Omental fat pad (tissue), 4 donors: ENCODE measurements around the gene ANKMY1. TPM values are rescaled to one million over a fixed set of nuclear protein-coding genes. Genes with fewer than 3 reads are reported as not detected.

Source experiments
- ATAC-seq: fragments of 150-250 bp; one replicate; pipeline ENCODE4 v1.9.1; 2016; ENCODE audit warnings: mild to moderate bottlenecking, moderate library complexity; ENCODE audit not compliant: low FRiP score
- DNase-seq: peaks from one replicate; pipeline ENCODE4 v3.0.0-alpha.2; 2019; ENCODE audit warnings: low spot score
- total RNA-seq, 4 donors: library from RNA; depleted of rRNA; stranded (reverse); fragments of >200 nt; gene quantifications; one replicate each; pipeline ENCODE4 v1.1.0, GENCODE V29; 2016
- TF ChIP-seq, protein P1 (sequence below), 3 donors: fragments of 450-650 bp; IDR thresholded peaks; one replicate each; pipeline ENCODE4 v1.5.1; 2016 to 2017; ENCODE audit warnings: antibody characterized with exemption in 3 of 3, mild to moderate bottlenecking in 3 of 3, moderate library complexity in 2 of 3

Gene ANKMY1
- total RNA-seq, 4 donors from 2014 or later: 8.3 to 23.2 (median 16.7) TPM

DNA sequence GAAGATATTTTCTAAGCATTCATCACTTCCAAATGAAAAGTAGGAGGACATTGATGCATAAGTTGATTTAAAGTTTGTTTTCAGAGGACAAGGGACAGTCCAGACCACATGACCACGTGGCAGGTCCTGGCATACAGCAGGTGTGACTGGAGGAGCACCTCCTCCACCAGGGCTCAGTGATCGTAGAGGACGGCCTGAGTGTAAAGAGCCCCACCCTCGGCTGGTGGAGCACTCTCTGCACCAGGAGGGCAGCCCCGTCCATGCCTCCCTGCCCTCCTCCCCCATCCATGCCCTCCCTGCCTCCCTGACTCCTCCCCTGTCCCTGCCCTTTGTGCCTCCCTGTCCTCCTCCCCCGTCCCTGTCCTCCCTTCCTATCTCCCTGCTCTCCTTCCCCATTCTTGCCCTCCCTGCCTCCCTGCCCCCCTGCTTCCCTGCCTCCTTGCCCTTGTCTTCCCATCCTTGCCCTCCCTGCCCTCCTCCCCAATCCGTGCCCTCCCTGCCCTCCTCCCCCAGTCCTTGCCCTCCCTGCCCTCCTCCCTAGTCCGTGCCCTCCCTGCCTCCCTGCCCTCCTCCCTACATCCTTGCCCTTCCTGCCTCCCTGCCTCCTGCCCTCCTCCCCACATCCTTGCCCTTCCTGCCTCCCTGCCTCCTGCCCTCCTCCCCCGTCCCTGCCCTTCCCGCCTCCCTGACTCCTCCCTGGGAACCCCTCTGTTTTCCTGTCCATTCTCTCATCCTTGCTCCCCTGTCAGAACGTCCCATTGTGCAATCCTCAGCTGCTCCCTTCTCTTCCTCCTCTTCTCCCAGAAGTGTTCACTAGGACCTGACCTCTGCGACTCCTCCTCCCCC is 47.9 kb downstream of the ANKMY1 start:
- DNase-seq (no peak), ATAC-seq (no peak)
- TF ChIP-seq, protein P1, sequence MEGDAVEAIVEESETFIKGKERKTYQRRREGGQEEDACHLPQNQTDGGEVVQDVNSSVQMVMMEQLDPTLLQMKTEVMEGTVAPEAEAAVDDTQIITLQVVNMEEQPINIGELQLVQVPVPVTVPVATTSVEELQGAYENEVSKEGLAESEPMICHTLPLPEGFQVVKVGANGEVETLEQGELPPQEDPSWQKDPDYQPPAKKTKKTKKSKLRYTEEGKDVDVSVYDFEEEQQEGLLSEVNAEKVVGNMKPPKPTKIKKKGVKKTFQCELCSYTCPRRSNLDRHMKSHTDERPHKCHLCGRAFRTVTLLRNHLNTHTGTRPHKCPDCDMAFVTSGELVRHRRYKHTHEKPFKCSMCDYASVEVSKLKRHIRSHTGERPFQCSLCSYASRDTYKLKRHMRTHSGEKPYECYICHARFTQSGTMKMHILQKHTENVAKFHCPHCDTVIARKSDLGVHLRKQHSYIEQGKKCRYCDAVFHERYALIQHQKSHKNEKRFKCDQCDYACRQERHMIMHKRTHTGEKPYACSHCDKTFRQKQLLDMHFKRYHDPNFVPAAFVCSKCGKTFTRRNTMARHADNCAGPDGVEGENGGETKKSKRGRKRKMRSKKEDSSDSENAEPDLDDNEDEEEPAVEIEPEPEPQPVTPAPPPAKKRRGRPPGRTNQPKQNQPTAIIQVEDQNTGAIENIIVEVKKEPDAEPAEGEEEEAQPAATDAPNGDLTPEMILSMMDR (IDR thresholded peaks at IDR 0.05): no peak

DNA sequence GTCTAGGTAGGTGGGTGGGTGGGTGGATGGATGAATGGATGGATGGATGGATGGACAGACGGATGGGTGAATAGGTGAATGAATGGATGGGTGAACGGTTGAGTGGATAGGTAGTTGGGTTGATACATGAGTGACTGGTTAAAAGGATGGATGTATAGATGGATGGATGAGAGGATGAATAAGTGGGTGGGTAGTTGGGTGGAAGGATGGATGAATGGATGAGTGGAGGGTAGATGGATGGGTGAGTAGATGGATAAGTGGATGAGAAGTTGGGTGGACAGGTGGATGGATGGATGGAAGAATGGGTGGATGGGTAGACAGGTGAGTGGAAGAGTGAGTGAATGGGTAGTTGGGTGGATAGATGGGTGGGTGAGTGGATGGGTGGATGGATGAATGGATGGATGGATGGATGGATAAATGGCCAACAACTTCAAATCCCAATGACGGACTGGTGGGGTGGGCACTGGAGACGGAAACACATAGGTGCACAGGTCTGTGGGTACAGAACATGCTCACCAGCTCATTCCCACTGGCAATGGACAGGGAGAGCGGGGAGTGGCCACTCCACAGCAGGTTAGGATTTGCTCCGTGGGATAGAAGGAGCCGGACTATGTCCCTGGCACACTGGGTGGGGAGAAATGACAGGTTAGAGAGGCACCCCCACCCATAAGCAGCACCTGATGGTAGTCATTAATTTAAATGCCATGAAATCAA is 48.8 kb downstream of the ANKMY1 start:
- DNase-seq (no peak), ATAC-seq (no peak)
- TF ChIP-seq, protein P1 (IDR thresholded peaks at IDR 0.05): no peak

DNA sequence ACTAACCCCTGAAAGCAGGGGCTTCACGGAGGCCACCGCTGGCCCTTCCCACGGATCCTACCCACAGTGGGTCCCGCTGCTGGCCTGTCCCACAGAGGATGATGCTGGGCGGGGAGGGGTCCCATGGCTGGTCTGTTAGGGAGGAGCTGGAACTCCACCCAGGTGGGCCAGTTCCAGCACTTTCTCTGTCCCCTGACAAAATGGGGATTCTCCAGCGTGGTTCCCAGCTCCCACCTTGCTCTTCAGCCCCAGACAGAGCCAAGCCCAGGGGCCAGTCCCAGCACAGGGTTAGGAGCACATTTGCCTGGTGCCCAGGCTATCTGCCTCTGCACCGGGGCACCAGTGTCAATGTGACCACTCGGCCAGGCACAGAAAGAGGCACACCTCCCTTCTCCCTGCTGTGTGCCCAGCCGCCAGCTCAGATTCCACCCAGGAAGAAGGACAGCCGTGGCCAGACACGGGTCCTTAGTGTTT is 50.0 kb downstream of the ANKMY1 start:
- TF ChIP-seq, protein P1 (IDR thresholded peaks at IDR 0.05): no peak

DNA sequence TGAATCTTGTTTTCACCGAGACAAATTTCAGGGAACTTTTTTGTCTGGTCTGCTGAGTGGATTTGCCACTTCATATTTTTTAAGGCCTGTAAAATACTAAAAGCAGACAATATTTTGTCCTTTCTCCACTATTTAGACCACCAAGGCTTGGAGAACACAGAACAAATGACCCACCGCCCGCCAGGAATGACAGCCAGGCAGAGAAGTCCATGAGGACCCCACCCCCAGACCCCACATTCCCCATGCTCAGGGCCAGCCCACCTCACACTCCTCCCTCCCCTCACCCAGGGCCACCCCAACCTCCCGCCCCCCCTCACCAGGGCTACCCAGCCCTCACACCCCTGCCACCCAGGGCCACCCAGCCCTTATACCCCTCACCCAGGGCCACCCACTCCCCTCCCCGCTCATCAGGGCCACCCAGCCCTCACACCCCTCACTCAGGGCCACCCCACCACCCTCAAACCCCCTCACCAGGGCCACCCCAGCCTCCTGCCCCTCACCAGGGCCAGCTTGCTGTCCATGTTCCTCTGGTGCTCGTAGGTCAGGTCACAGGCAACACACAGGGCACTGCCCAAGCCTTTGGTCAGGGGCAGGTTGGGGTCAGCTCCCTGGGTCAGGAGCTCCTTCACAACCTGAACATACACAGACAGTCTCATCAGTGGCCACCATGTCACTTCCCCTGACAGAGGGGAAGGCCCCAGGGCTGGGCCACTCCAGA is 50.6 kb downstream of the ANKMY1 start:
- ATAC-seq (no peak), DNase-seq (no peak)
- TF ChIP-seq, protein P1 (IDR thresholded peaks at IDR 0.05): no peak

More for the DNA sequence above, 50.0 kb downstream of the ANKMY1 start:
- DNase-seq (no peak), ATAC-seq (no peak)

DNA sequence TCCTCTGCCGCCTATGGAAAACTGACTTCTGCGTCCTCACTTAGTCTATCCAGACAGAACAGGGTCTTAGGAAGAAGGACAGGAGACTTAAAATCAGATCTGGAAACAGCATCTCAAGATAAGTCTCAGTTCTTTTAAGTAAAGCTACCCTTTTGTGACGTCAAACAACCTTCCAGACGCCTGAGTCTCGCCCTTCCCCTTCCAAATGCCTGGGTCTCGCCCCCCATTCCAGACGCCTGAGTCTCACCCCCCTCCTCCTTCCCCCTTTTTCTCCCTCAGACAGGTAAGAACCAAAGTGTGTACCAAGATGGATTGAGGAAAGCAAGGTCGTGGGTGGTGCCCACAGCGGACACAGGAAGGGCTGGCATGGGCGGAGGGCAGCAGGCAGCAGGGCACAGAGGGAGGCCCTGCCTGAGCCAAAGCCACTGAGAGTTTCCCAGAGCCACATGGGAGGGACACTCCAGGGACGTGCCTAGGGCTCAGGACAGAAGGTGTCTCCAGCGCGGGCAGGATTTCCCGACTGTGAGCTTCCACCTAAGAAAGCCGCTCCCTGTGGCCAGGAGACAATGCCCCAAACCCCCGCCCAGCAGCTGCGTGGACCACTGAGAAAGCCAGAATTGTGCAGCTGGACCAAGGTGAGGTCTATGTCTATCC is 51.3 kb downstream of the ANKMY1 start:
- TF ChIP-seq, protein P1 (IDR thresholded peaks at IDR 0.05): no peak
- ATAC-seq: no peak

DNA sequence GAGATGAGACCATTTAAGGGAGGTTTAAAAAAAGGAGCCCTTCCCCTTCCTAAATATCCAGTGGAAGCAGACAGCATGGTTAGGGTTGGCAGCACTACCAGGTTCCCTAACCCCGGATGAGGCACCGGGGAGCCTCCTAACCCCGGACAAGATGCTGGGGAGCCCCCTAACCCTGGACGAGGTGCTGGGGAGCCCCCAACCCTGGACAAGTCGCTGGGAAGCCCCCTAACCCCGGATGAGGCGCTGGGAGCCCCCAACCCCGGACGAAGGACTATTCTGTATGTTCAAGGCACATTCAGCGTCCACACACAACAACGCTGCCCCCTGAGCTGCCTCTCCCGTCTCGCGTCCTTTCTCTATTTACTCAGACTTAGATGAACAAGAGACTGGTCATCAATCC is 51.9 kb downstream of the ANKMY1 start:
- TF ChIP-seq, protein P1 (IDR thresholded peaks at IDR 0.05): no peak
- no peak for DNase-seq
- no peak for ATAC-seq

More for the DNA sequence above, 51.3 kb downstream of the ANKMY1 start:
- DNase-seq: no peak
